ENCODE measurements around the gene SEC23A.
A peak's percentile ranks its signal among the peaks of the same experiment; 100 is the strongest.

GRCh38 chr14:39050389-39050788 lies 52.6 kb downstream of the SEC23A start:
- TF ChIP-seq POLR2AphosphoS5 (IDR thresholded peaks at IDR 0.05; ENCODE audit: insufficient read depth, low read depth, low read length), result no peak
- TF ChIP-seq, protein P1, sequence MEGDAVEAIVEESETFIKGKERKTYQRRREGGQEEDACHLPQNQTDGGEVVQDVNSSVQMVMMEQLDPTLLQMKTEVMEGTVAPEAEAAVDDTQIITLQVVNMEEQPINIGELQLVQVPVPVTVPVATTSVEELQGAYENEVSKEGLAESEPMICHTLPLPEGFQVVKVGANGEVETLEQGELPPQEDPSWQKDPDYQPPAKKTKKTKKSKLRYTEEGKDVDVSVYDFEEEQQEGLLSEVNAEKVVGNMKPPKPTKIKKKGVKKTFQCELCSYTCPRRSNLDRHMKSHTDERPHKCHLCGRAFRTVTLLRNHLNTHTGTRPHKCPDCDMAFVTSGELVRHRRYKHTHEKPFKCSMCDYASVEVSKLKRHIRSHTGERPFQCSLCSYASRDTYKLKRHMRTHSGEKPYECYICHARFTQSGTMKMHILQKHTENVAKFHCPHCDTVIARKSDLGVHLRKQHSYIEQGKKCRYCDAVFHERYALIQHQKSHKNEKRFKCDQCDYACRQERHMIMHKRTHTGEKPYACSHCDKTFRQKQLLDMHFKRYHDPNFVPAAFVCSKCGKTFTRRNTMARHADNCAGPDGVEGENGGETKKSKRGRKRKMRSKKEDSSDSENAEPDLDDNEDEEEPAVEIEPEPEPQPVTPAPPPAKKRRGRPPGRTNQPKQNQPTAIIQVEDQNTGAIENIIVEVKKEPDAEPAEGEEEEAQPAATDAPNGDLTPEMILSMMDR (IDR thresholded peaks at IDR 0.05; ENCODE audit: extremely low read depth in 1 of 2, insufficient read depth in 1 of 2, low read depth in 1 of 2, low read length in 2 of 2), result no peak
- TF ChIP-seq, protein P2, sequence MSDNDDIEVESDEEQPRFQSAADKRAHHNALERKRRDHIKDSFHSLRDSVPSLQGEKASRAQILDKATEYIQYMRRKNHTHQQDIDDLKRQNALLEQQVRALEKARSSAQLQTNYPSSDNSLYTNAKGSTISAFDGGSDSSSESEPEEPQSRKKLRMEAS (IDR thresholded peaks at IDR 0.05; ENCODE audit: insufficient read depth, insufficient read length), result no peak
- no peak for TF ChIP-seq POLR2A (IDR thresholded peaks at IDR 0.05; ENCODE audit: low read depth, low read length)
- TF ChIP-seq EZH2 (IDR thresholded peaks at IDR 0.05; ENCODE audit: borderline replicate concordance, low read depth, low read length, severe bottlenecking), result no peak
- TF ChIP-seq FOS (IDR thresholded peaks at IDR 0.05; ENCODE audit: borderline replicate concordance, insufficient read depth, low read length), result peak; percentile 18
